T-helper 2 cell treated with Interferon-gamma antibody and Interleukin-4, amounts not matched to agents 100 ng/mL and 5 ng/mL, for 36 hours (primary cell): ENCODE data around the gene MRGPRX2. TPM values are rescaled to one million over a fixed set of nuclear protein-coding genes. Genes with fewer than 3 reads are reported as not detected.

Experiments
- intact Hi-C: fragments of 100-400 bp; cut with micrococcal nuclease; formaldehyde crosslinking; loops from one replicate; pipeline ENCODE4 v1.15.1; 2023
- total RNA-seq: library from RNA; stranded (reverse); gene quantifications from 2 replicates; pipeline ENCODE4 v1.2.3, GENCODE V29; 2022

Gene MRGPRX2
- total RNA-seq: not detected in 2 replicates

GRCh38 chr11:19060629-19061028, at the start of gene MRGPRX2:
Gene MRGPRX2 (minus strand): TSS chr11:19060717. CDS start chr11:19056402, 4,315 bp downstream.
- intact Hi-C loops: no loop called here

DNA sequence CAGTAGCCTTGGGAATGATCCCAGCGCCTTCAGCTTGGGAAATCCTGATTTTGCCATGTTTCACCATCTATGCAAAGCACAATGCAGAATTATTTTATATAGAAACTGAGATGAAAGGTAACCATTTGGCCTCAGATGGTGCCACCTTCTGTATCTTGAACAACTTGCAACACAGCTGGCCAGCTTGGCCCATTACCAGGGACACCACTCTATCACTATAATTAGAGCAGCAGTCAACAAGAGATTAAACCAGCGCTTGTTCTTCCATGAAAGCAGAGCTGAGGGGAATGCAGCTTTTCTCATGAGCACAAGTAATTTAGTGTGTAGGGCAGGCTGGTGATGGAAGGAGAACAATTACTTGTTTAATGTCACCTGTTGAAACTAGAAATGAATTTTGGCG, 49.8 kb upstream of the MRGPRX2 start:
- intact Hi-C loops: loop anchor here (10.0 kb wide), 1 partner anchor 475 kb away; the partner anchor contains the start of gene SPTY2D1

- intact Hi-C loops: no loop called here
These were observed 46.6 kb upstream of the MRGPRX2 start for GRCh38 chr11:19107125-19107524.

- intact Hi-C loops: no loop called here
These were observed 44.5 kb upstream of the MRGPRX2 start for GRCh38 chr11:19105011-19105410.

DNA sequence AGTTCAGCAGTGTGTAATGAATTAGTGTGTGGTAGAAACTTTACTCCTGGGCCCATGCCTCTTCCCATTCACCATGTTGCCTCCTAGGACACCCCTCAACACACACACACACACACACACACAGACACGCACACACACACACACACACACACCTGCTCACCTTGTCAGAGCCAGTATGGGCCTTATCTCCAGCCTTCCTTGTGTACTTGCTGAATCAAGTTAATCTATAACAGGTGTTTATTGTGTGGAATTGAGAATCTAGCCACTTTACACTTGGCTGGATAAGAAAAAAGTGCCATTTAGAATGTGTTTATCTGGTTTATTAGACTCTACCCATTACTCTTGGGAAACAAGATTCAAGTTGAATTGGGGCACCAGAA, 42.0 kb upstream of the MRGPRX2 start:
- intact Hi-C loops: no loop called here

GRCh38 chr11:19101796-19102520, 41.4 kb upstream of the MRGPRX2 start:
- intact Hi-C loops: no loop called here

- intact Hi-C loops: no loop called here
These were observed 40.4 kb upstream of the MRGPRX2 start for GRCh38 chr11:19100885-19101284.

DNA sequence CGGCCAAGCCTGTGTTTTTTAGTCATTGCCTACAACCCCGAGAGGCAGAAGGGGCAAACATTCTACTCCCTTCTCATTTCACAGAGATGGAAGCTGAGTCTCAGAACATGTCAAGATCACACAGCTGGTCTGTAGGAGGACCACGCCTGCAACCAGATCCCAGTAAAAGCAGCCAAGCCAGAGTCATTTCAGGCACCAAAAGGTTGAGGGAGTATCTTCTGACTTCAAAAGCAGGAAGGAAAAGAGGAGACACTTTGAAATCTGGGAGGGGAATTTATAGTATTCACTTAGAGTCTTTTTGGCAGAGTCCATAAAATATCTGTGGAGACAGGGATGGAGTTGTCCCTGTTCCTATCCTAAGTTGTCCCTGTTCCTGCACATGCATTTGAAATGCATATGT, 38.6 kb upstream of the MRGPRX2 start:
- intact Hi-C loops: no loop called here

DNA sequence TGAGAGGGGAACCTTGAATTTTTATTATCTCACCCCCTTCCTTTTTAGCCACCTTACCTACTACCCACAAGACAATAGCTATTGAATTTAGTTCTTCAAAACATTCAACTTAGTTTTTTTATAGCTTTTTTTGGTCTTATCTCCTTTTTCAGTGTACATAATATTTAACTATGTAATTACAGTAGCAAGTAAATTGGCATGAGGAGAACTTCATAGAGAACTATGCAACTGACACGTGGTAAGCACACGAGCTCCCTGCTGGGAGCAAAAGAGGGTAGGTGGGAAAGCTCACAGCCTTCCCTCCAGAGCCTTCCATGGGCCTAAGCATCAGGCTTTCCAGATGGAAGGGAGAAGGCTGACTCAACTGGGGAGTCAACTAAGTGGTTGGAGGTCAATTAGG, 34.3 kb upstream of the MRGPRX2 start:
- intact Hi-C loops: no loop called here

GRCh38 chr11:19093976-19094375, 33.5 kb upstream of the MRGPRX2 start:
- intact Hi-C loops: no loop called here

- intact Hi-C loops: no loop called here
These were observed 32.3 kb upstream of the MRGPRX2 start for GRCh38 chr11:19092850-19093249.

GRCh38 chr11:19092342-19092741, 31.8 kb upstream of the MRGPRX2 start:
- intact Hi-C loops: no loop called here

DNA sequence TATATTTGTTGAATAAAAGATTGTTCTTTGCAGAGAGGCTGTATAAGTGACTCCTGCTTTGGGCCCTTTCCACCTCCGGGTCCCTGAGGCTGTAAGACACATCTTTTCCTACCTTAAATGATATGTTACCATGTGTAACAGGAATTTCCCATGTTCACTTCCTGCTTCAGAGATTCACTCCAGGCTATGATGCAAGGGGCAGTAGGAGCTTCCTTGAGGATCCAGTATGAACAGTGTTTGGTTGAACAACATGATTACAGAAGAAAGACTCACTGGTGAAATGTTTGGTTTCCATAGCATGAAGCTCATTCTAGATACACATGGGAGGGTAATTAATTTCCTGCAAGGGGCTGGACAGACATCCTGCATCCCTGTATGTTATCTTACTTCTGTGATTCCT, 30.8 kb upstream of the MRGPRX2 start:
- intact Hi-C loops: no loop called here

- intact Hi-C loops: no loop called here
These were observed 28.9 kb upstream of the MRGPRX2 start for GRCh38 chr11:19089421-19089820.

DNA sequence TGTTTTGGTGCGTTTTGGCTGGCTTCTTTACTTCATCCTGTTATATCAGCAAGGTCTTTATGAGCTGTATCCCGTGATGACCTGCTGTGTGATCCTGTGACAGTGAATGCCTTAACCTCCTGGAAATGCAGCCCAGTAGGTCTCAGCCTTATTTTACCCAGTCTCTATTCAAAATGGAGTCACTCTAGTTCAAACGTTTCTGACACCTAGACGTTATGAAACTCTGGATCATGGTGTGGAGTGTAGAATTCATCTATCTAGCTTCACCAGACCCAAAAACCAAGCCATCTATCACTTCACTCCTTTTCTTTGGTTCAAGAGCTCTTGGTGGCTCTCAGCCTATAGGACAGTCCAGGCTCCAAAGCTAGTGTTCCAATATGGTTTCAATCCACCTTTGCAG, 28.3 kb upstream of the MRGPRX2 start:
- intact Hi-C loops: no loop called here

- intact Hi-C loops: no loop called here
These were observed 27.1 kb upstream of the MRGPRX2 start for GRCh38 chr11:19087658-19088057.

- intact Hi-C loops: no loop called here
These were observed 24.3 kb upstream of the MRGPRX2 start for GRCh38 chr11:19084661-19085315.

DNA sequence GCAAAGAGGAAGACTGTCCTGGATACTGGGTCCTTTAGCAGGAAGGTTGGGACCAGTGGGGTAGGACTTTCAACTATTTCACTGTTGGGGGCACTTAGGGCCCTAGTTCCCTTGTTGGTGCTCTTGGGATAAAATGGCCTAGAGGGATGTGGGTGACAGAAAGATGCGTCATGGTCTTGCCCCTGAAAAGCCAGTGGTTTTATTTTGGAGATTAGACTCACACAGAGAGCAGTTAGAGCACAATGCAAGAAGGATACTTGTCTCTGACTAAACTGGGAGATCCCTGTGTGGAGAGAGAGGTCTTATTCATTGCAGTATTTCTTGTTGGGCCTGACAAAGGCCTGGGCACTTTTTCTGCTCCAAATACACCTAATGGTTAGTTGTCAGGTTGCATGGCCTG, 22.6 kb upstream of the MRGPRX2 start:
- intact Hi-C loops: no loop called here

DNA sequence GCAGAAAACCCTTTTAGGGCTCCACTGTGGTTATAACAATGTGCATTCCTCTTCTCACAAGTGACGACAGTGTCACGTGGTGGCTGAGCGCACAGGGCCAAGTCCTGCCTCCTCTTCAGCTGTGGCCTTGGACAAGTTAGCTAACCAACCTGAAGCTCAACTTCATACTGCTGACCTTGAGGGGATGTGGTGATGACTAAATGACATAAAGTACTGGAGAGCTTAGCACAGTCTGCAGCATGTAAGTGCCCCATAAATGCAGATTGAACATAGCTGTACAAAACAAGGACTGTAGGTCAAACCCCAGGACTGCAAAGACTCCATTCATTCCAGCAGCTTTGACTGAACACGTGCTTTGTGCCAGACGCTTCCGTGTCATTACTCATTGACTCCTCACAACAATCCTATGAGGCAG, 20.1 kb upstream of the MRGPRX2 start:
- intact Hi-C loops: no loop called here

DNA sequence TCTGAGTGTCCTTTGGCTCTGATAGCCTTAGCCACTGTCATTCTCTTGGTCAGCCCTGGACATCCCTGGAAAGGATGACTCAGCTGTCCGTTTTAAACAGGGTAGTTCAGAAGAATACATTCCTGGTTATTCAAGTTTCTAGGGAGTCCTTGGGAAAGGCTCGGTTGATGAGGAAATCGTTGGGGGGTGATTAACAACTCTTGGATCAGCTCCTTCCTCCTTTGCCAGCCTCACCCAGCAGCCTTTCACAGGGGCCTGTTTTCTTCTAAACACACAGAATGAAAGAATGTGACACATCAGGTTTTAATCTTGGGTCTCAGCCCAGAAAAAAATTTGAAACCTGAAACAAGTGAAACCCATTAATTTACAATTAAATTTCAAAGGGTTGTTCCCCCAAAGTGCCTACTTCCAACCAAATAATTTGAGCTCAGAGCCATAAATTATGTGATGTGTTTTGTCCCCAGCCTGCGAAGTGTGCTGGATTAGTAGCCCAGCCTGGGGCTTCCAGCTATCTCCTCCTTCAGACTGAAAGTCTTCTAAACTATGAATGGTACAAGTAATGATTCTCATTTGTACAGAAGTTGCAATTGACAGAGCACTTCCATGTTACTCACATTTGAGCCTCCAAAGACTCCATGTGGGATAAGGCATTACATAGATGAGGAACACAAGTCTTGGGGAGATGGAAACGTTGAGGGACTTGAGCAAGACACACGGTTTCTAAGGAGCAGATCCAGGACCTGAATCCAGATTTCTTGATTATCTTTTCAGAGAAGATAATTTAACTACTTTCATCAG, 19.3 kb upstream of the MRGPRX2 start:
- intact Hi-C loops: loop anchor here (2.0 to 5.0 kb wide), 2 partner anchors 238 to 473 kb away; no protein-coding TSS in a partner anchor

DNA sequence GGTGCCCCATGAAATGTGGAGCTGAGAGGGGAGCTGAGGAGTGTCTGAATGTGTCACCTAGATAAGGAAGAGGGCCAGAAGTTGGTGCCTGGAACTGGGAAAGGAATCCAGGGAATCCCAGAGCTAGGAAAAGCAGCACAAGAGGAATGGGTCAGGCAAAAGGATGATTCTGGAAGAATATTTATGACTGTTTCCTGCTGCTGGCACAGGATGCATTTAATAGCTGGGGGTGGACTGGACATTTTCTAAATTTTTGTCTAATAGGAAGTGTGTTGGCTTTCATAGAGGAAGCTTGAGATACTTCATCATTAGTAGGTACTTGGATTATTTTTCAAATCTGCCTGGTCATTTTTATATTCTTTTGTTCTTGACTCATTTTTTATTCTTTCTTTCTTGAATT, 17.4 kb upstream of the MRGPRX2 start:
- intact Hi-C loops: loop anchor here (1.0 to 5.0 kb wide), 4 partner anchors 39 to 475 kb away; partner anchors contain the start of genes E2F8 and ZDHHC13
